ENCODE measurements around the gene SH2D6. TPM values are rescaled to one million over a fixed set of nuclear protein-coding genes. Genes with fewer than 3 reads are reported as not detected.

Gene SH2D6
- total and polyA plus RNA-seq, 2 donors (not counting 1 experiment from before 2014, with no cell fraction given): 0.27 to 1.6 TPM

- no peak overlapping the region for H3K27ac ChIP-seq (ENCODE audit: low read length in 2 of 2)
- H3K4me2 ChIP-seq (replicated peaks; ENCODE audit: low read depth, low read length, poor library complexity, severe bottlenecking): no peak overlapping the region
- intact Hi-C loops (cut with micrococcal nuclease): no loop called here
- no peak for TF ChIP-seq CTCF (IDR thresholded peaks at IDR 0.05)
- TF ChIP-seq EZH2 (IDR thresholded peaks at IDR 0.05; ENCODE audit: borderline replicate concordance, insufficient read depth, low read depth, low read length, poor library complexity, severe bottlenecking): no peak
- Mint-ChIP-seq H3K4me3 (no peak overlapping the region), H3K27me3 (no peaks in the 10 kb centered on the region), H3K27ac (no peak overlapping the region), H3K9me3 (ENCODE audit: insufficient read depth) (no peaks in the 10 kb centered on the region), H3K4me1 (no peaks in the 10 kb centered on the region)
- no peak overlapping the region for H2AFZ ChIP-seq (ENCODE audit: insufficient read depth, low read depth, low read length, poor library complexity, severe bottlenecking)
- ChIA-PET CTCF (no interaction called here), POLR2A (no interaction called here)
- H3K9me3 ChIP-seq (ENCODE audit: control extremely low read depth in 1 of 3, control insufficient read depth in 2 of 3, insufficient read depth in 1 of 3, low read length in 2 of 3): no peaks in the 10 kb centered on the region
- ATAC-seq (ENCODE audit: low read depth) (no peak), DNase-seq (no peak)
- no peak overlapping the region for H3K9ac ChIP-seq (ENCODE audit: low read length)
- no peaks in the 10 kb centered on the region for H3K4me1 ChIP-seq (ENCODE audit: control insufficient read depth in 2 of 2, insufficient read depth in 2 of 2, low read length in 2 of 2)
- no peak overlapping the region for H3K4me3 ChIP-seq (ENCODE audit: control extremely low read depth in 1 of 5, extremely low read depth in 1 of 5, insufficient read depth in 1 of 5, low read depth in 2 of 5, low read length in 4 of 5)
- H4K20me1 ChIP-seq (ENCODE audit: control insufficient read depth, insufficient read depth, low read length, poor library complexity, severe bottlenecking): no peaks in the 10 kb centered on the region
- no peaks in the 10 kb centered on the region for H3K79me2 ChIP-seq (ENCODE audit: control insufficient read depth, insufficient read depth, low read length)
- WGBS (ENCODE audit: insufficient coverage): 91% methylated on average over 6 of the region's 6 CpGs
- no peaks in the 10 kb centered on the region for H3K27me3 ChIP-seq (replicated peaks in 1 of 4; ENCODE audit: control extremely low read depth in 1 of 4, control insufficient read depth in 3 of 4, insufficient read depth in 4 of 4, low read length in 3 of 4)
- H3K36me3 ChIP-seq (replicated peaks in 1 of 2; ENCODE audit: control extremely low read depth in 1 of 2, control insufficient read depth in 1 of 2, extremely low read depth in 1 of 2, insufficient read depth in 2 of 2, low read length in 1 of 2): no peaks in the 10 kb centered on the region
Measured at GRCh38 chr2:85457877-85458316, 39.4 kb downstream of the SH2D6 start.

- H3K27ac ChIP-seq (ENCODE audit: low read length in 2 of 2): no peak overlapping the region
- 82% methylated on average over 9 of the region's 12 CpGs for WGBS (ENCODE audit: insufficient coverage)
Measured at GRCh38 chr2:85458601-85459563, 40.4 kb downstream of the SH2D6 start.

More at GRCh38 chr2:85458601-85459563, 40.4 kb downstream of the SH2D6 start:
- ATAC-seq (ENCODE audit: low read depth) (no peak), DNase-seq (no peak)
- Mint-ChIP-seq H3K27ac (no peak overlapping the region), H3K4me1 (no peaks in the 10 kb centered on the region), H3K4me3 (no peak overlapping the region), H3K9me3 (ENCODE audit: insufficient read depth) (no peaks in the 10 kb centered on the region), H3K27me3 (no peaks in the 10 kb centered on the region)
- Histone ChIP-seq H3K9ac (ENCODE audit: low read length) (no peak overlapping the region), H3K9me3 (ENCODE audit: control extremely low read depth in 1 of 3, control insufficient read depth in 2 of 3, insufficient read depth in 1 of 3, low read length in 2 of 3) (no peaks in the 10 kb centered on the region), H3K4me2 (replicated peaks; ENCODE audit: low read depth, low read length, poor library complexity, severe bottlenecking) (no peak overlapping the region), H3K4me1 (ENCODE audit: control insufficient read depth in 2 of 2, insufficient read depth in 2 of 2, low read length in 2 of 2) (no peaks in the 10 kb centered on the region), H2AFZ (ENCODE audit: insufficient read depth, low read depth, low read length, poor library complexity, severe bottlenecking) (no peak overlapping the region), H3K27me3 (replicated peaks in 1 of 4; ENCODE audit: control extremely low read depth in 1 of 4, control insufficient read depth in 3 of 4, insufficient read depth in 4 of 4, low read length in 3 of 4) (no peaks in the 10 kb centered on the region), H3K36me3 (replicated peaks in 1 of 2; ENCODE audit: control extremely low read depth in 1 of 2, control insufficient read depth in 1 of 2, extremely low read depth in 1 of 2, insufficient read depth in 2 of 2, low read length in 1 of 2) (no peaks in the 10 kb centered on the region), H4K20me1 (ENCODE audit: control insufficient read depth, insufficient read depth, low read length, poor library complexity, severe bottlenecking) (no peaks in the 10 kb centered on the region), H3K79me2 (ENCODE audit: control insufficient read depth, insufficient read depth, low read length) (no peaks in the 10 kb centered on the region), H3K4me3 (ENCODE audit: control extremely low read depth in 1 of 5, extremely low read depth in 1 of 5, insufficient read depth in 1 of 5, low read depth in 2 of 5, low read length in 4 of 5) (no peak overlapping the region)
- ChIA-PET POLR2A (no interaction called here), CTCF (interaction anchor here (0.6 kb wide), 1 partner anchor 39 kb away, joined by 4 read pairs; no protein-coding TSS in a partner anchor)
- intact Hi-C loops (cut with micrococcal nuclease): no loop called here
- TF ChIP-seq CTCF (IDR thresholded peaks at IDR 0.05) (no peak), EZH2 (IDR thresholded peaks at IDR 0.05; ENCODE audit: borderline replicate concordance, insufficient read depth, low read depth, low read length, poor library complexity, severe bottlenecking) (no peak)

Measured in B cell (primary cell).